Epithelial cell of proximal tubule (primary cell): Measurements from ENCODE around the gene RAP1A. TPM values are rescaled to one million over a fixed set of nuclear protein-coding genes. Genes with fewer than 3 reads are reported as not detected.

Source experiments
- DNase-seq: peaks from one replicate; pipeline ENCODE4 v3.0.0-alpha.2; 2011; ENCODE audit warnings: low read depth
- H3K4me3 ChIP-seq: 2 replicates; pipeline ENCODE4 v1.5.1; 2011; ENCODE audit warnings: low read depth, mild to moderate bottlenecking, low read length
- total RNA-seq: library from RNA; depleted of rRNA; stranded (reverse); fragments of >200 nt; gene quantifications from 2 replicates; pipeline ENCODE4 v1.2.3, GENCODE V29; 2015
- TF ChIP-seq, protein P1 (sequence below): conservative IDR thresholded peaks from 2 replicates; pipeline ENCODE4 v1.5.1; 2012; ENCODE audit warnings: low read depth, mild to moderate bottlenecking, low read length

RAP1A gene
- total RNA-seq, 1 donor from 2014 or later: 25.7 TPM

- no peak overlapping the region for H3K4me3 ChIP-seq
- TF ChIP-seq, protein P1, sequence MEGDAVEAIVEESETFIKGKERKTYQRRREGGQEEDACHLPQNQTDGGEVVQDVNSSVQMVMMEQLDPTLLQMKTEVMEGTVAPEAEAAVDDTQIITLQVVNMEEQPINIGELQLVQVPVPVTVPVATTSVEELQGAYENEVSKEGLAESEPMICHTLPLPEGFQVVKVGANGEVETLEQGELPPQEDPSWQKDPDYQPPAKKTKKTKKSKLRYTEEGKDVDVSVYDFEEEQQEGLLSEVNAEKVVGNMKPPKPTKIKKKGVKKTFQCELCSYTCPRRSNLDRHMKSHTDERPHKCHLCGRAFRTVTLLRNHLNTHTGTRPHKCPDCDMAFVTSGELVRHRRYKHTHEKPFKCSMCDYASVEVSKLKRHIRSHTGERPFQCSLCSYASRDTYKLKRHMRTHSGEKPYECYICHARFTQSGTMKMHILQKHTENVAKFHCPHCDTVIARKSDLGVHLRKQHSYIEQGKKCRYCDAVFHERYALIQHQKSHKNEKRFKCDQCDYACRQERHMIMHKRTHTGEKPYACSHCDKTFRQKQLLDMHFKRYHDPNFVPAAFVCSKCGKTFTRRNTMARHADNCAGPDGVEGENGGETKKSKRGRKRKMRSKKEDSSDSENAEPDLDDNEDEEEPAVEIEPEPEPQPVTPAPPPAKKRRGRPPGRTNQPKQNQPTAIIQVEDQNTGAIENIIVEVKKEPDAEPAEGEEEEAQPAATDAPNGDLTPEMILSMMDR: no peak
- DNase-seq: no peak
These were observed 83.0 kb downstream of the RAP1A start for GRCh38 chr1:111702504-111703050.

GRCh38 chr1:111704240-111704639, 84.7 kb downstream of the RAP1A start:
- DNase-seq: no peak
- TF ChIP-seq, protein P1: no peak
- no peak overlapping the region for H3K4me3 ChIP-seq

GRCh38 chr1:111704776-111705175, 85.2 kb downstream of the RAP1A start:
- TF ChIP-seq, protein P1: no peak
- no peak for DNase-seq

DNA sequence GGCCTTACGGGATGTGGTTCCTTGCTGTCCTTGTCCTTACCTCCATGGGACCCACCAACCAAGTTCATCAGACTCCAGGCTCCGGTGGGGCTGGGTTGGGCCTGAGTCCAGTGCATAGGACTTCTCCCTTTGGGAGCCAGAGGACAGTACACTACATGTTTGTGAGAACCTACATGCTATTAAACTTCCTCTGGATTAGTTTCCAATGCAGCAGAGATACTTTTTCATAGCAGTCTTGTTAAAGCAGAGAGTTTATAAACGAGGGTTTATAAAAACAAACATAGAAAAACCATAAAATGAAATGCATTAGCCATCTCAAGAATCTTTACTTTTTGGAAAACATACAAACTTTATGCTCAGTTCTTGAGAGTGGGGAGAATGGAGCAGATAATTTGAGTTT, 86.3 kb downstream of the RAP1A start:
- H3K4me3 ChIP-seq: no peak overlapping the region
- TF ChIP-seq, protein P1: no peak
- no peak for DNase-seq

More at GRCh38 chr1:111704776-111705175, 85.2 kb downstream of the RAP1A start:
- H3K4me3 ChIP-seq: no peak overlapping the region

DNA sequence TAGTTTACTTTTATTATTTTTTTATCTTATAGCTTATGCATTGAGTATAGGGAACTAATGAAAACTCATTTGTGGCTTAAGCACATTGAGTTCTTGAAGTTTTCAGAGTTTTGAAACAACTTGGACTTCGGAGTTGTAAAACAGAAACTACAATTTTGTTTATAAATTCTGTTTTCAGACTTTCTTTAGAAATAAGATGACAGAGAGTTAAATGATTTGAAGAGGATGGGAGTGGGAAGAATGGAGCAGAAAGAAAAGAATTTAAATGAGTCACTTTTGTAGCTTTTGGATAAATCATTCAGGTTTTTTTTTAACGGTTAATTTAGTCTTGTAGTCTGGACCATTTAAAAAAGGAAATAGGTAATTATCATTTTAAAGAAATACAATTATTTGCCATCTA, 87.3 kb downstream of the RAP1A start:
- H3K4me3 ChIP-seq: no peak overlapping the region
- DNase-seq: no peak
- TF ChIP-seq, protein P1: no peak

- no peak overlapping the region for H3K4me3 ChIP-seq
- TF ChIP-seq, protein P1: no peak
- DNase-seq: no peak
These were observed 88.3 kb downstream of the RAP1A start for GRCh38 chr1:111707906-111708305.

- H3K4me3 ChIP-seq: no peak overlapping the region
- TF ChIP-seq, protein P1: no peak
- DNase-seq: no peak
These were observed 90.4 kb downstream of the RAP1A start for GRCh38 chr1:111709986-111710385.
